Measurements from ENCODE around the gene SLC35F1. TPM values are rescaled to one million over a fixed set of nuclear protein-coding genes. Genes with fewer than 3 reads are reported as not detected.

The SLC35F1 gene
- total RNA-seq, 1 experiment from 2014 or later, result 4.3 TPM

GRCh38 chr6:118215269-118215668 lies 308.2 kb downstream of the SLC35F1 start:
- WGBS (ENCODE audit: extremely low coverage, insufficient read length, low lambda C conversion rate), result no CpG with 5 or more reads among the region's 5 CpGs
- Histone ChIP-seq H4K91ac (ENCODE audit: insufficient read length, low read depth, low read length) (no peak overlapping the region), H3K18ac (ENCODE audit: insufficient read length, low read depth, low read length) (no peak overlapping the region), H2AFZ (ENCODE audit: low read length) (no peak overlapping the region), H3K23ac (ENCODE audit: insufficient read length, low read depth, low read length) (no peak overlapping the region), H4K5ac (ENCODE audit: insufficient read length, low read depth, low read length) (no peak overlapping the region), H3K4me2 (ENCODE audit: insufficient read depth, insufficient read length, low read length) (no peak overlapping the region), H3K27ac (ENCODE audit: insufficient read length, low read depth, low read length) (no peak overlapping the region), H3K27me3 (ENCODE audit: insufficient read depth, low read length) (no peaks in the 10 kb centered on the region), H3K79me2 (ENCODE audit: insufficient read depth, low read length) (no peaks in the 10 kb centered on the region), H2BK12ac (ENCODE audit: insufficient read length, low read depth, low read length) (no peak overlapping the region), H3K9me3 (ENCODE audit: control insufficient read depth, low read depth, low read length) (no peaks in the 10 kb centered on the region), H3K56ac (ENCODE audit: insufficient read length, low read depth, low read length) (no peak overlapping the region), H3K9ac (ENCODE audit: extremely low read depth, insufficient read length, low read length) (no peak overlapping the region), H4K20me1 (ENCODE audit: control insufficient read depth, insufficient read depth, insufficient read length) (no peaks in the 10 kb centered on the region), H2AK5ac (ENCODE audit: insufficient read length, low read length) (no peak overlapping the region), H3K4me1 (ENCODE audit: insufficient read depth, low read length) (no peaks in the 10 kb centered on the region), H3K4ac (ENCODE audit: low read depth, low read length) (no peak overlapping the region), H3K14ac (ENCODE audit: insufficient read depth, low read length) (no peak overlapping the region), H3T11ph (ENCODE audit: low read length) (no peak overlapping the region), H4K8ac (replicated peaks; ENCODE audit: insufficient read length, low read depth, low read length) (no peak overlapping the region), H2BK120ac (ENCODE audit: low read depth, low read length, poor library complexity, severe bottlenecking) (no peak overlapping the region), H2BK5ac (ENCODE audit: insufficient read length, low read length) (no peak overlapping the region), H2BK20ac (ENCODE audit: low read depth, low read length, poor library complexity, severe bottlenecking) (no peak overlapping the region), H3K23me2 (ENCODE audit: insufficient read length, low read depth, low read length, poor library complexity, severe bottlenecking) (no peaks in the 10 kb centered on the region), H2BK15ac (ENCODE audit: low read depth, low read length) (no peak overlapping the region), H3K79me1 (ENCODE audit: insufficient read depth, low read depth, low read length, poor library complexity, severe bottlenecking) (no peaks in the 10 kb centered on the region)
- peaks cover 2 to 3% of the 10 kb centered on the region in 2 experiments; a peak in 2 of 4 replicates for H3K4me1 Mint-ChIP-seq
- H3K36me3 Mint-ChIP-seq (ENCODE audit: insufficient read depth in 1 of 3, low read depth in 3 of 3), result no peaks in the 10 kb centered on the region; a peak in 2 of 7 replicates
- DNase-seq, result no peak
- TF ChIP-seq, protein P1, sequence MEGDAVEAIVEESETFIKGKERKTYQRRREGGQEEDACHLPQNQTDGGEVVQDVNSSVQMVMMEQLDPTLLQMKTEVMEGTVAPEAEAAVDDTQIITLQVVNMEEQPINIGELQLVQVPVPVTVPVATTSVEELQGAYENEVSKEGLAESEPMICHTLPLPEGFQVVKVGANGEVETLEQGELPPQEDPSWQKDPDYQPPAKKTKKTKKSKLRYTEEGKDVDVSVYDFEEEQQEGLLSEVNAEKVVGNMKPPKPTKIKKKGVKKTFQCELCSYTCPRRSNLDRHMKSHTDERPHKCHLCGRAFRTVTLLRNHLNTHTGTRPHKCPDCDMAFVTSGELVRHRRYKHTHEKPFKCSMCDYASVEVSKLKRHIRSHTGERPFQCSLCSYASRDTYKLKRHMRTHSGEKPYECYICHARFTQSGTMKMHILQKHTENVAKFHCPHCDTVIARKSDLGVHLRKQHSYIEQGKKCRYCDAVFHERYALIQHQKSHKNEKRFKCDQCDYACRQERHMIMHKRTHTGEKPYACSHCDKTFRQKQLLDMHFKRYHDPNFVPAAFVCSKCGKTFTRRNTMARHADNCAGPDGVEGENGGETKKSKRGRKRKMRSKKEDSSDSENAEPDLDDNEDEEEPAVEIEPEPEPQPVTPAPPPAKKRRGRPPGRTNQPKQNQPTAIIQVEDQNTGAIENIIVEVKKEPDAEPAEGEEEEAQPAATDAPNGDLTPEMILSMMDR (conservative IDR thresholded peaks at IDR 0.05), result no peak
- H3K27me3 Mint-ChIP-seq (ENCODE audit: low read depth), result no peaks in the 10 kb centered on the region
- no peak overlapping the region for H3K4me3 Mint-ChIP-seq
- no peak overlapping the region for H3K27ac Mint-ChIP-seq
- no peaks in the 10 kb centered on the region; a peak in 1 of 5 replicates for H3K9me3 Mint-ChIP-seq
